ENCODE results near the gene CEPT1.

- TF ChIP-seq POLR2A (IDR thresholded peaks at IDR 0.05) = no peak
- TF ChIP-seq, protein P1, sequence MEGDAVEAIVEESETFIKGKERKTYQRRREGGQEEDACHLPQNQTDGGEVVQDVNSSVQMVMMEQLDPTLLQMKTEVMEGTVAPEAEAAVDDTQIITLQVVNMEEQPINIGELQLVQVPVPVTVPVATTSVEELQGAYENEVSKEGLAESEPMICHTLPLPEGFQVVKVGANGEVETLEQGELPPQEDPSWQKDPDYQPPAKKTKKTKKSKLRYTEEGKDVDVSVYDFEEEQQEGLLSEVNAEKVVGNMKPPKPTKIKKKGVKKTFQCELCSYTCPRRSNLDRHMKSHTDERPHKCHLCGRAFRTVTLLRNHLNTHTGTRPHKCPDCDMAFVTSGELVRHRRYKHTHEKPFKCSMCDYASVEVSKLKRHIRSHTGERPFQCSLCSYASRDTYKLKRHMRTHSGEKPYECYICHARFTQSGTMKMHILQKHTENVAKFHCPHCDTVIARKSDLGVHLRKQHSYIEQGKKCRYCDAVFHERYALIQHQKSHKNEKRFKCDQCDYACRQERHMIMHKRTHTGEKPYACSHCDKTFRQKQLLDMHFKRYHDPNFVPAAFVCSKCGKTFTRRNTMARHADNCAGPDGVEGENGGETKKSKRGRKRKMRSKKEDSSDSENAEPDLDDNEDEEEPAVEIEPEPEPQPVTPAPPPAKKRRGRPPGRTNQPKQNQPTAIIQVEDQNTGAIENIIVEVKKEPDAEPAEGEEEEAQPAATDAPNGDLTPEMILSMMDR (IDR thresholded peaks at IDR 0.05) = no peak
Measured at GRCh38 chr1:111127923-111128643, 11.9 kb upstream of the CEPT1 start.

Measured in tibial nerve (tissue), 3 donors.